HG02642 (cell line): ENCODE results near the gene DPP6.

Experiments used
- ATAC-seq: cut with Tn5 transposase; IDR thresholded peaks from one replicate; pipeline ENCODE4 v1.9.1; 2021; ENCODE audit warnings: mild to moderate bottlenecking; ENCODE audit not compliant: unreplicated experiment, poor library complexity

DPP6 gene

GRCh38 chr7:154330318-154330717 lies 278.1 kb downstream of the DPP6 start:
- no peak for ATAC-seq

DNA sequence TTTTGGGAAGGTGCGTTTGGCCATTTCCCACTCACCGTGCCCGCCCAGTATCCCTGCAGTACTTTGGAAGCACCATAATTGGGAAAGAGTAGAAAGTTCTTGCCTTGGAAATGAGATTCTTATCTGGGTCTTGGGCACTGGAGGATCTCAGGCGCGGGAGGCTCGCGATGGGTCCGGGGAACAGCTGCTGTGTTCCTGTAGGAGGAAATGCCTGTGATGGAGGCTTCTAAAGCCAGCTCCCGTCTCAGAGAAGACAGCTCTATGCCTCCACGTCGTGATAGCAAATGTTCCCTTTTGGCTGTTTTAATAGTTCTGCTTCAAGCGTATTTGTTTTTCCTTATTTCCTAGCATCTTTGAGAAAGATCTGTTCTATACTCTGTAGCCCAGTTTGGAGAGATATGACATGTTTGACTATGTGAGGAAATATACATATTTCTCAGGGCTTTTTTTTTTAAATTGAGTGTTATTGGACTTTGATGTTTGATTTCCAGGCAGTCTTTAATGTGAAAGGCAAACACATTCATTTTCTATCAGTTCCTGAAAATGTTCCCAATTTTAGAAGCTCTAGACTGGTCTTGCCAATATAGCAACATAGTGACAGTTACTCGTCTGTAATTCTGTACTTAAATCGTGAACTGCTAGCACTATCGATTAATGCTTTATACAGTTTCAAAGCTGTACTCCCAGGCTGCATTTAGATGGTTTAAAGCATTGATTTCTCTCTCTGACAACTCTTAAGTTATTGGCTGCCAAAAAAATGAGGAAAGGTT lies 280.8 kb downstream of the DPP6 start:
- no peak for ATAC-seq

DNA sequence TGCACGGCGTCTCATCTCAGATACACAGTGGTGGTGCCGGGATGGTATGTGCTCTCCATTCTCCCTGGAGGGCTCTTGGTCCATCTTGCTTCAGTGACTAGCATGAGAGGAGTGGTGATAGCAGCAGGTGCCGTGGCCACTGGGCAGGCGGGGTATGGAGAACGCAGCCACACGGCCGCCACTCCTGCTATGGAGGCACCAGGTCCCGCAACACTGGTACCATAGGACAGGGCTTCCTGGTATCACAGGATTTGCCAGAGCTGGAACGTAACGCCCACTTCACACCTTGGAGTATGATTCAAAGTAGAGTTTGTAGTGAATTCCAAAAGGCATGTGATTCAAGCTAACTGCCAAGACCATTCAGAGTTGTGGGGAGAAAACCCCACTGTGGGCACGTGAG lies 284.1 kb downstream of the DPP6 start:
- no peak for ATAC-seq

DNA sequence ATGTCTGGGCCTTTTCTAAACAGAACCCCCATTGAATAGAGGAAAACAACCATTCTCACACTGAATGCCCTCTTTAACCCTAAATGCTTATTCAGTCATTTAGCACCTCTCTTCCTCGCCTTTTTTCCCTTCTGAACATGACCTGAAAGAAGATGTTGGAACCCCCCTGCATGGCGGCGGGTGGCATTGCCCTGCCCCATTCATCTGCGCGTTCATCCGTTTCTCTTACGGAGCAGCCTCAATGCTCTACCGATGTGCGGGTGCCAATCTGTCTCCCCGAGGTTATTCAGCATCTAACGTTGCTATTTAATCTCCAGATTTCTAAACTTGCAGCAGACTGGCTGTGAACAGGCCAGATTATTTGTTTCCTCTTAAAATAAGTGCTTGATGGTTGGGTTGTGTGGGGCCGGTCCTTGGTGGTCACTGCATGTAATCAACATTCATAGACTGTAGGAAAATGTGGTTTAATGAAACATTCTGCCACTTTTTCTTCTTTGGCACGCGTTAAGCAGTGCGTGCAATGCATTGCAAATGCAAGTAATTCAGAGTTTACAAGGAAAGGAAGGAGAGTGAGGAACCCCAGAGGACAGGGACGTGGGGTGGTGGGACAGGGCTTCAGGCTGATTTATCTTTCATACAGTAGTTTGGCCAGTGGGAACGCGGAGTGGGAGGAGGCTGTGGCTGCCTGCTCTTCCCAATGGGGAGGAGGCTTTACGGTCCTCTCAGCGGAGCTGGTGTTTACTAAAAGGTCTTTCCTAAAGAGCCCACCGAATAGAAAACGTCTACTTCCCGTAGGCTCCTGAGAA lies 286.7 kb downstream of the DPP6 start:
- no peak for ATAC-seq

- no peak for ATAC-seq
These were observed 290.9 kb downstream of the DPP6 start for GRCh38 chr7:154342971-154343633.

- no peak for ATAC-seq
These were observed 291.7 kb downstream of the DPP6 start for GRCh38 chr7:154343778-154344412.

- ATAC-seq = no peak
These were observed 292.9 kb downstream of the DPP6 start for GRCh38 chr7:154345093-154345492.

GRCh38 chr7:154347700-154348266 lies 295.6 kb downstream of the DPP6 start:
- ATAC-seq = no peak

GRCh38 chr7:154350892-154351291 lies 298.7 kb downstream of the DPP6 start:
- ATAC-seq = no peak

GRCh38 chr7:154353355-154353767 lies 301.2 kb downstream of the DPP6 start:
- no peak for ATAC-seq

GRCh38 chr7:154364170-154364569 lies 312.0 kb downstream of the DPP6 start:
- no peak for ATAC-seq

DNA sequence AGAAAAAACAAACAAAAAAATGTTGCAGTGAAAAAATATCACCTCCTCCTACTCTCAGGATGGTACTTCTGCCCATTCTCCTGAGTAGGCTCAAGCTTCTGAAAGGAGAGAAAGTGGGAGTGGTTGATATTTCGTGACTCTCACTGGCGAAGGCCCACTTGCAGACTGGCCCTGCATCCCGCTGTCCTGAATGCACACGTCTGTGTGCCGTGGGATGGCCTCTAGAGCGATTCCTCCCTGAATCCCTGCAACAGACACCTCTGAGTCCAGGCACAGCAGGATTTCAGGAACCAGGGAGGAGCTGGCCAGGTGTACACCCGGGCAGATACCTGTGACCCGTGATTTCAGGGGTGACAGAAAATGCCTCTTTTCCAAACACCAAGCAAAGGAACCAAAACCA lies 319.2 kb downstream of the DPP6 start:
- no peak for ATAC-seq

- no peak for ATAC-seq
These were observed 319.9 kb downstream of the DPP6 start for GRCh38 chr7:154372011-154372601.

- no peak for ATAC-seq
These were observed 321.8 kb downstream of the DPP6 start for GRCh38 chr7:154373956-154374355.

DNA sequence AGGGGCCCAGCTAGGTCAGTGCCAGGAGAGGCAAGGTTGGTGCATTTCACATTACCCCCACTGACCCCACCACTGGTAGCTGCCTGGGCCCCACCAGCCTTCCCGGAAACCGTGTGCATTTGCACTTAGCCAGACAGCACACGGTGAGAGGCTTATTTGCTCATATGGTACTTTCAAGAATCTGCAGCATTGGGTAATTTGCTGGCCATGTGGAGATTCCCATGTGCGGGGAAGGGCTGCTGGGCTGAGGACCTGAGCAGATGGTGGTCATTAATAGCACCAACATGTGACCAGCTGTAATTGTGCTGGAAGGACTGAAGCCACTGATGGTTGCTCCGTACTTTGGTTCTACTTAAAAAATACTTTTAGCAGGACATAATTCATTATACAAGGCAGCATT lies 323.8 kb downstream of the DPP6 start:
- ATAC-seq = no peak

GRCh38 chr7:154380771-154381170 lies 328.6 kb downstream of the DPP6 start:
- ATAC-seq = no peak

DNA sequence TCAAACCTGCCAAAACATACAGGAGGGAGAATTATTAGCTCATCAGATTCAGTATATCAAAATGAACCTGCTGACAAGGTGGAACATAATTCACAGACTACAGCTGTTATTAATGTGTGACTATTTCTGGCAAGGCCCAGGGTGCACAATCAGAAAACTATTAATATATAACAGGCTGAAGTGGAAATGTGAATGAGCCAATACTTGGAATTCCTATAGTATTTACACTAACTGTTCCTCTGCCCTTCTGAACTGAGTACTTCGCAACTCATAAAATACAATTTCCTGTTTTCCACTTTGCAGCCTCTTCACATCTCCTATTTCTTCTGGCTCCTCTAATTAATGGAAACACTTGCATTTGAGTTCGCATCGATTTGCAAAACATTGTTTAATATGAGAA lies 330.8 kb downstream of the DPP6 start:
- no peak for ATAC-seq

GRCh38 chr7:154385214-154385613 lies 333.0 kb downstream of the DPP6 start:
- ATAC-seq = no peak

DNA sequence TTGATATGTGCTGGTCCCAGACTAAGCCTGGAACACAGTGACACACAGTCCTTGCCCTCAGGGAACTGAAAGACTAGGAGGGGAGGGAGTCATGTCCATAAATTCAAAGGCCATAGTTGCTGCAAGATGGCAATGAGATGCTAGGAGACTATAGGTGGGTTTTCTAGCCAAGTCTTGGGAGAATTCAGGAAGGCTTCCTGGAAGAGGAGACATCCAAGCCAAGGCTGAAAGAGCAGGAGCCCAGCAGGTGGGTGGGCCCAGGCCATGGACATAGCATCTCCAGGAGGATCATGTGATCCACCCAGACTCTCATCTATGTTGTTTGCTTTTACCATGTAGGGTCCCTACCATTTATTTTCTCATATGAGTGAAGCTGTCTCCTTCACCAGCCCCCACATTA lies 335.1 kb downstream of the DPP6 start:
- ATAC-seq = no peak

DNA sequence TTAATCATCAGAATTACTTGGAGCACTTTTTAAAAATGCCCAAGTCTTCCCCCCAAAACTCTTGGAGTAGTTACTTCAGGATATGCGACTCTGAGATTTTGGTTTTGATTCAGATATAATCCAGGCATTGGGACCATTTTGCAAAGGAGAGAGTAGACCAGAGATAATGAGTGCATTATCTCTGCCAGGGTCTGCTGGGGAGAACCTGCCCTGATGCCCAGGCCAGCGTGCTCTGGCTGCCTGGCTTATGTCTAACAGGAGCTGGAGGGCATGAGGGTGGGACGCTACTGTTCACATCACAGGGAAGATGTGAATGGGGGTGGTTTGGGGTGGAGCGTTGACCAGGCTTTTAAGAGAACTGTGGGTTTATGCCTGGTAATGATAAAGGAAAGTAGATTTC lies 336.2 kb downstream of the DPP6 start:
- ATAC-seq = no peak
